ENCODE results near the gene MCM10.

DNA sequence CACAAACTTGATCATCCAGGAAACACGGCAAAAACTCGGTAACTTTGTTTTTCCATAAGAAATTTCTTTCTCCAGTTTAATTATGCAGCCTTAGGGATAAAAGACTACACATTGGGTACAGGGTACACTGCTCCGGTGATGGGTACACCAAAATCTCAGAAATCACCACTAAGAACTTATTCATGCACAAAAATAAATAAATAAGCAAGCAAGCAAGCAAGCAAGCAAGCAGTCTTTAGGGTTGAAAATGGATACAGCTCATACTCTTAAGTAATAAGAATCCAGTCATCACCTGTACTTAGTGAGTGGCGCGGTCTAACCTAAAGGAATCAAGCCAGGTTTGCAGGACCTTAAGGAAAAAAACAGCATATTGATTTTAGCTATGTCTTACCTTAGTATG is 30.0 kb downstream of the MCM10 start:
- TF ChIP-seq POLR2A (IDR thresholded peaks at IDR 0.05), result no peak
- TF ChIP-seq, protein P1, sequence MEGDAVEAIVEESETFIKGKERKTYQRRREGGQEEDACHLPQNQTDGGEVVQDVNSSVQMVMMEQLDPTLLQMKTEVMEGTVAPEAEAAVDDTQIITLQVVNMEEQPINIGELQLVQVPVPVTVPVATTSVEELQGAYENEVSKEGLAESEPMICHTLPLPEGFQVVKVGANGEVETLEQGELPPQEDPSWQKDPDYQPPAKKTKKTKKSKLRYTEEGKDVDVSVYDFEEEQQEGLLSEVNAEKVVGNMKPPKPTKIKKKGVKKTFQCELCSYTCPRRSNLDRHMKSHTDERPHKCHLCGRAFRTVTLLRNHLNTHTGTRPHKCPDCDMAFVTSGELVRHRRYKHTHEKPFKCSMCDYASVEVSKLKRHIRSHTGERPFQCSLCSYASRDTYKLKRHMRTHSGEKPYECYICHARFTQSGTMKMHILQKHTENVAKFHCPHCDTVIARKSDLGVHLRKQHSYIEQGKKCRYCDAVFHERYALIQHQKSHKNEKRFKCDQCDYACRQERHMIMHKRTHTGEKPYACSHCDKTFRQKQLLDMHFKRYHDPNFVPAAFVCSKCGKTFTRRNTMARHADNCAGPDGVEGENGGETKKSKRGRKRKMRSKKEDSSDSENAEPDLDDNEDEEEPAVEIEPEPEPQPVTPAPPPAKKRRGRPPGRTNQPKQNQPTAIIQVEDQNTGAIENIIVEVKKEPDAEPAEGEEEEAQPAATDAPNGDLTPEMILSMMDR (IDR thresholded peaks at IDR 0.05), result no peak
